Measurements from ENCODE around the gene TEX261.
A peak's percentile ranks its signal among the peaks of the same experiment; 100 is the strongest.

Gene TEX261

DNA sequence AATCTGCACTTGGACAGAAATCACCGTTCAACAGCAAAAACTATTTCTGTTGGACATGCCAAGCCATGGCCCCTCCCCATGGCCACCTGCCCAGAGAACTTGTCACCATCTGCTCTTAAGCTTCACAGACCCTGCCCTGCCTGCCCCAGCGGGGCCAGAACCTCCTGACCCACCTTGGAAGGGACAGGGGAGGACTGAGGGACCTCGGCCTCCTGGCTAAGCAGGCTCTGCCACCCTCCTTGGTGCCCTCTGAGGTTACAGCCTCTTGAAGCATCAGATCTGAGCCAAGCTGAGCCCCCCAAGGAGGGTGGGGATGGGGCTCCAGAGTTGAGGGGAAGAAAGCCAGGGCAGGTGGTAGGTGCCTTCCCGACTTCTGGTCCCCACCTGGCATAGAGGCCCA is 6.5 kb downstream of the TEX261 start:
- TF ChIP-seq, protein P1, sequence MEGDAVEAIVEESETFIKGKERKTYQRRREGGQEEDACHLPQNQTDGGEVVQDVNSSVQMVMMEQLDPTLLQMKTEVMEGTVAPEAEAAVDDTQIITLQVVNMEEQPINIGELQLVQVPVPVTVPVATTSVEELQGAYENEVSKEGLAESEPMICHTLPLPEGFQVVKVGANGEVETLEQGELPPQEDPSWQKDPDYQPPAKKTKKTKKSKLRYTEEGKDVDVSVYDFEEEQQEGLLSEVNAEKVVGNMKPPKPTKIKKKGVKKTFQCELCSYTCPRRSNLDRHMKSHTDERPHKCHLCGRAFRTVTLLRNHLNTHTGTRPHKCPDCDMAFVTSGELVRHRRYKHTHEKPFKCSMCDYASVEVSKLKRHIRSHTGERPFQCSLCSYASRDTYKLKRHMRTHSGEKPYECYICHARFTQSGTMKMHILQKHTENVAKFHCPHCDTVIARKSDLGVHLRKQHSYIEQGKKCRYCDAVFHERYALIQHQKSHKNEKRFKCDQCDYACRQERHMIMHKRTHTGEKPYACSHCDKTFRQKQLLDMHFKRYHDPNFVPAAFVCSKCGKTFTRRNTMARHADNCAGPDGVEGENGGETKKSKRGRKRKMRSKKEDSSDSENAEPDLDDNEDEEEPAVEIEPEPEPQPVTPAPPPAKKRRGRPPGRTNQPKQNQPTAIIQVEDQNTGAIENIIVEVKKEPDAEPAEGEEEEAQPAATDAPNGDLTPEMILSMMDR (IDR thresholded peaks at IDR 0.05; ENCODE audit: low read depth, low read length, missing control alignments), result no peak
- no peak overlapping the region for H3K4me3 ChIP-seq (replicated peaks; ENCODE audit: low read depth, low read length)
- no peak for DNase-seq (ENCODE audit: extremely low read depth, low read depth)

DNA sequence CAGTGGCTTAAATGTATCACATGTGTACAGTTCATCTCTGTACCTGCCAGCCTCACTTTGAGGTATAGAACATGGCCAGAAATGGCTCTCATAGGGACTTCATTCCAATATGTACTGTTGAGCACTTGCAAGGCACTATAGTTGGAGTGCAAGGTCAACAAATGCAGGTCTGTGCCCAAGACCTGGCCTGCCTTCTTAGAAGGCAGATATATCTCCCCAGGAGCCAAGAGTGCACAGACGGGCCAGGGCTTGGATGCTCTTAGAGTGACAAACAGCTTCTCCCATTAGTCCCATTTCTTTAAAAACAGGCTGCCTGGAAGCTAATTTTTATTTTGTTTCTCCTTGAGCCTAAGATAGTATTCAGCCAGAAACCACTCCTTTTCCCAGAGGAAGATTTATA is 7.3 kb downstream of the TEX261 start:
- TF ChIP-seq, protein P1 (IDR thresholded peaks at IDR 0.05; ENCODE audit: low read depth, low read length, missing control alignments), result no peak
- H3K4me3 ChIP-seq (replicated peaks; ENCODE audit: low read depth, low read length), result no peak overlapping the region
- DNase-seq (ENCODE audit: extremely low read depth, low read depth), result no peak

DNA sequence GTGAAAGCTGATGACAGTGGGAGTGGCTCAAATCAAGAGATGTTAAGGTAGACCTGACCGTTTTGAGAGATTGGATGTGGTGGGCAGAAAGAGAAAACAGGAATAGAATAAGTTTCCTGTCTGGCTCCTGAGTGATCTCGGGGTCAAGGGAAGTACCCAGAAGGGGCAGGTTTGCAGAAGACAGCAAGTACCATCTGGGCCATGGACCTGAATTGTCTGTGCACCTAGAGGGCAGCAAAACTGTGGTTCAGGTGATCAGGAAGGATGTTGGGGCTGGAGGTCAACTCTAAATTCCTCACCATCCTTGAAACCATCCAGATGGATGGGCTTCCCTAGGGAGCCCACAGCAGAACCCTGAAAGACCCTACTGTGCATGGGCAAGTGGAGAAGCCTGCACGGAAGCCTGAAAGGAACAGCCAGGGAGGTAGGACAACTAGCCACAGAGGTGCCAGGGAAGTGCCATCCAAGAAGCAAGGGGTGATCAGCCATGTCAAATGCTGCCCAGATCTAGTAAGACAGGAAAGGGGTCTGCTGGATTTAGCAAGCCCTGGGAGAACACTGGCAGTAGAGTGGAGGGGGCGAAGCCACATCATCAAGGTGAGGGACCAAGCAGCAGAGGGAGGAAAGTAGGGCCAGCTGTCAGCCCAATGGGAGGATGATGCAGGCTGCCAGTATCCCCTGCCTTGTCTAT is 8.0 kb downstream of the TEX261 start:
- TF ChIP-seq, protein P1 (IDR thresholded peaks at IDR 0.05; ENCODE audit: low read depth, low read length, missing control alignments), result no peak
- no peak overlapping the region for H3K4me3 ChIP-seq (replicated peaks; ENCODE audit: low read depth, low read length)
- no peak for DNase-seq (ENCODE audit: extremely low read depth, low read depth)

DNA sequence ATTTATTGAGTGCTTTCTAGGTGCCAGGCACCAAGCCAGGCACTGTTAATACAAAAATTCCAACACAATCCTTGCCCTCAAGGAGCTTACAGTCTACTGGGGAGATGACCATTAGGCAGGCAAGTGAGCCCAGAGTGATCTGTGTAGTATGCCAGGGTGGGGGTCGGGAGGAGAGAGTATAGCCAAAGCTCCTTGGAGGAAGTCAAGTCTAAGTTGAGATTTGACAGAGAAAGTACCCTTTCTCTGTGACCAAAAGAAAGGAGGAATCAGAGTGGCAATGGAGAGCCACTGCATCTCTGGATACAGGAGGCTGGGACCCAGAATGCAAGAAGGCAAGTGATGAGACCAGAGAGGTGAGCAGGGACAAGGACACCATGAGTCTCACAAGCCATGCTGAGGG is 8.7 kb downstream of the TEX261 start:
- DNase-seq (ENCODE audit: extremely low read depth, low read depth), result no peak
- TF ChIP-seq, protein P1 (IDR thresholded peaks at IDR 0.05; ENCODE audit: low read depth, low read length, missing control alignments), result no peak
- H3K4me3 ChIP-seq (replicated peaks; ENCODE audit: low read depth, low read length), result no peak overlapping the region

DNA sequence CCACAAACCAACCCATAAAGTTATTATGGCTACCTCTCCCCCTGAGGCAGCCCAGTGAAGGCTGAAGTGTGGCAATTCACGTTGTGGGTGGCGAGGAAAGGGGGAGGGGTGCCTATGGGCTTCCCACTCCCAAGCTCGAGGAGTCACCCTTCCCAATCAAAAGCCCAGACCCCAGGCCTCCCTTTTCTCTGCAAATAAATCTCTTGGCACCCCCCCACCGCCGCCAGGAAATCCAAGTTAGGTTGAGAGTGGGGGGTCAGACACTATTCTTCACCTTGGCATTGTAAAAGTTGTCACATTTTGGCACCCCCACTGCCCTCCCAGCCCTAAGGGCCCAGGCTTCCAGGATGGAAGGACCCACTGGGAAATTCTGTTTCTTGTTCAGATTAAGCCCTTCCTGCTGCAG is 9.4 kb downstream of the TEX261 start:
- TF ChIP-seq, protein P1 (IDR thresholded peaks at IDR 0.05; ENCODE audit: low read depth, low read length, missing control alignments), result no peak
- H3K4me3 ChIP-seq (replicated peaks; ENCODE audit: low read depth, low read length), result no peak overlapping the region
- no peak for DNase-seq (ENCODE audit: extremely low read depth, low read depth)

DNA sequence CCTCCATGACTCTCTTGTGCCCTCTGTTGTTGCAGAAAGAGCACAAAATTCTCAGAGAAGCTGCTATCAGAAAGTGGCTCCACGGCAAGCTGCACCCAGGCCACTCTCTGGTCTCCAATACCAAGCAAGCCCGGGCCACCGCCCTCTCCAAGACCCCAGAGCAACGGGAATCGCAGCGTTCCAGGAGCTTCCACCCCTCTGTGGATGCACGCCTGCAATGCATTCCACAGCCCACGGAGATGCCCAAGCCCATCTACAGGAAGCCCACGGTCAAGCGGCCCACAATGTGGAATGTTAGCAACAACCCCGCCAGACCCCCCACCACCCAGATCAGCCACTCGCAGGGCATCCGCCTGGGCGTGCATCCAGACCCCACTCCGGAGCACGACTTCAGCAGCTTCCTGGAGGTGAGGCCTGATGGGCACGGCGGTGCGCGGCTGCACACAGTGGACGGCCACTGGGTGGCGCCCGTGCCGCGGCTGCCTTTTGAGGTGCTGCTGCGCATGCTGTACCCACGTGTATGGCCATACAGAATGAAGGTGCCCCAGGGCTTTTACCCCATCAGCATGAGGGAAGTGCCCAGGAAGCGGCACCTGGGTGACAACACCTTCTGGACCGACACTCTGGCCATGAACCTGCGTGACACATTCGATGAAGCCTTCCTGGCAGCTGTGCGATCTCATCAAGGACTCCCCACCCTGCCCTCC is 9.9 kb downstream of the TEX261 start:
- DNase-seq (ENCODE audit: extremely low read depth, low read depth), result peak; percentile 16
- no peak overlapping the region for H3K4me3 ChIP-seq (replicated peaks; ENCODE audit: low read depth, low read length)
- TF ChIP-seq, protein P1 (IDR thresholded peaks at IDR 0.05; ENCODE audit: low read depth, low read length, missing control alignments), result peak; percentile 70
